GM21447 (cell line): ENCODE data around the gene CHI3L1.

ENCODE experiments used
- ATAC-seq: cut with Tn5 transposase; IDR thresholded peaks from one replicate; pipeline ENCODE4 v1.9.1; 2021; ENCODE audit not compliant: unreplicated experiment

Gene CHI3L1

GRCh38 chr1:203181586-203182386 lies 4.7 kb downstream of the CHI3L1 start:
- no peak for ATAC-seq

- no peak for ATAC-seq
Measured at GRCh38 chr1:203180611-203181330, 5.7 kb downstream of the CHI3L1 start.

- no peak for ATAC-seq
Measured at GRCh38 chr1:203179667-203180005, 6.9 kb downstream of the CHI3L1 start.

GRCh38 chr1:203178821-203179666 lies 7.5 kb downstream of the CHI3L1 start:
- ATAC-seq, result no peak

GRCh38 chr1:203178083-203178482 lies 8.4 kb downstream of the CHI3L1 start:
- ATAC-seq, result no peak

GRCh38 chr1:203177470-203178039 lies 8.9 kb downstream of the CHI3L1 start:
- ATAC-seq, result no peak

GRCh38 chr1:203177036-203177405 lies 9.5 kb downstream of the CHI3L1 start:
- no peak for ATAC-seq

- ATAC-seq, result no peak
Measured at GRCh38 chr1:203176273-203177035, 10.1 kb downstream of the CHI3L1 start.

GRCh38 chr1:203175827-203176241 lies 10.7 kb downstream of the CHI3L1 start:
- ATAC-seq, result no peak

GRCh38 chr1:203175237-203175826 lies 11.2 kb downstream of the CHI3L1 start, which contains the start of gene MYBPH:
Gene MYBPH, minus strand, starts transcription at chr1:203175826. Its CDS starts 71 bp downstream, at chr1:203175755.
- ATAC-seq, result no peak

- no peak for ATAC-seq
Measured at GRCh38 chr1:203174324-203174985, 12.0 kb downstream of the CHI3L1 start.

GRCh38 chr1:203173566-203173965 lies 12.9 kb downstream of the CHI3L1 start:
- ATAC-seq, result peak; percentile 92

GRCh38 chr1:203173011-203173555 lies 13.4 kb downstream of the CHI3L1 start:
- ATAC-seq, result no peak

GRCh38 chr1:203172184-203173010 lies 14.1 kb downstream of the CHI3L1 start:
- no peak for ATAC-seq

GRCh38 chr1:203171341-203172183 lies 14.9 kb downstream of the CHI3L1 start:
- ATAC-seq, result no peak

GRCh38 chr1:203170625-203171330 lies 15.7 kb downstream of the CHI3L1 start:
- no peak for ATAC-seq
